GM08714 (cell line): ENCODE results near the gene AGBL3.
"Not testable (repeated sequence)": the region's sequence is repeated elsewhere in the genome, so short reads cannot be mapped to it uniquely, and the experiment has no call there.

Experiments used
- H3K4me3 ChIP-seq: fragments of 200-500 bp; sonication (Bioruptor generic); 2 replicates; pipeline ENCODE4 v1.5.1; 2014; ENCODE audit warnings: mild to moderate bottlenecking, low read length, inconsistent platforms
- ZNF274 ChIP-seq: IDR thresholded peaks from 2 replicates; pipeline ENCODE4 v1.6.1; 2012; ENCODE audit warnings: mild to moderate bottlenecking, low read depth, low read length

Gene AGBL3

GRCh38 chr7:134993877-134994456 is 7.7 kb downstream of the AGBL3 start:
- no peak for TF ChIP-seq ZNF274
- H3K4me3 ChIP-seq = no peak overlapping the region

GRCh38 chr7:134995239-134996096 is 9.2 kb downstream of the AGBL3 start:
- H3K4me3 ChIP-seq = peak overlapping the region; percentile 5; the same call in 1 of the 2 replicates
- TF ChIP-seq ZNF274 = no peak

GRCh38 chr7:134996097-134996550 is 9.8 kb downstream of the AGBL3 start:
- peak overlapping the region; percentile 5; the same call in 1 of the 2 replicates for H3K4me3 ChIP-seq
- no peak for TF ChIP-seq ZNF274

GRCh38 chr7:134997214-134997885 is 11.0 kb downstream of the AGBL3 start:
- no peak overlapping the region for H3K4me3 ChIP-seq
- no peak for TF ChIP-seq ZNF274

- TF ChIP-seq ZNF274 = no peak
- no peak overlapping the region for H3K4me3 ChIP-seq
Observed at GRCh38 chr7:134999136-134999535, 12.8 kb downstream of the AGBL3 start.

- no peak overlapping the region for H3K4me3 ChIP-seq
- no peak for TF ChIP-seq ZNF274
Observed at GRCh38 chr7:135001390-135002165, 15.3 kb downstream of the AGBL3 start.

GRCh38 chr7:135012229-135012628 is 25.9 kb downstream of the AGBL3 start:
- TF ChIP-seq ZNF274 = no peak
- no peak overlapping the region for H3K4me3 ChIP-seq

- no peak overlapping the region for H3K4me3 ChIP-seq
- no peak for TF ChIP-seq ZNF274
Observed at GRCh38 chr7:135023622-135024021, 37.3 kb downstream of the AGBL3 start.

GRCh38 chr7:135035252-135035651 is 48.9 kb downstream of the AGBL3 start:
- H3K4me3 ChIP-seq = no peak overlapping the region
- no peak for TF ChIP-seq ZNF274

- H3K4me3 ChIP-seq = not testable (repeated sequence)
Observed at GRCh38 chr7:135067017-135067416, 80.7 kb downstream of the AGBL3 start.

GRCh38 chr7:135074096-135074495 is 87.8 kb downstream of the AGBL3 start:
- no peak overlapping the region for H3K4me3 ChIP-seq

GRCh38 chr7:135074531-135074930 is 88.2 kb downstream of the AGBL3 start:
- TF ChIP-seq ZNF274 = no peak

More at GRCh38 chr7:135074096-135074495, 87.8 kb downstream of the AGBL3 start:
- TF ChIP-seq ZNF274 = no peak

GRCh38 chr7:135075716-135076115 is 89.4 kb downstream of the AGBL3 start:
- no peak overlapping the region for H3K4me3 ChIP-seq
- TF ChIP-seq ZNF274 = no peak

More at GRCh38 chr7:135074531-135074930, 88.2 kb downstream of the AGBL3 start:
- H3K4me3 ChIP-seq = no peak overlapping the region

- no peak overlapping the region for H3K4me3 ChIP-seq
- no peak for TF ChIP-seq ZNF274
Observed at GRCh38 chr7:135076882-135077281, 90.6 kb downstream of the AGBL3 start.

- H3K4me3 ChIP-seq = no peak overlapping the region
- TF ChIP-seq ZNF274 = no peak
Observed at GRCh38 chr7:135077642-135078041, 91.3 kb downstream of the AGBL3 start.
